Fibroblast of gingiva (primary cell): ENCODE measurements around the gene NTN3.
"Not testable (repeated sequence)": the region's sequence is repeated elsewhere in the genome, so short reads cannot be mapped to it uniquely, and the experiment has no call there.

Experiments used
- DNase-seq: peaks from one replicate; pipeline ENCODE4 v3.0.0-alpha.2; 2011; ENCODE audit warnings: low read depth

Gene NTN3

DNA sequence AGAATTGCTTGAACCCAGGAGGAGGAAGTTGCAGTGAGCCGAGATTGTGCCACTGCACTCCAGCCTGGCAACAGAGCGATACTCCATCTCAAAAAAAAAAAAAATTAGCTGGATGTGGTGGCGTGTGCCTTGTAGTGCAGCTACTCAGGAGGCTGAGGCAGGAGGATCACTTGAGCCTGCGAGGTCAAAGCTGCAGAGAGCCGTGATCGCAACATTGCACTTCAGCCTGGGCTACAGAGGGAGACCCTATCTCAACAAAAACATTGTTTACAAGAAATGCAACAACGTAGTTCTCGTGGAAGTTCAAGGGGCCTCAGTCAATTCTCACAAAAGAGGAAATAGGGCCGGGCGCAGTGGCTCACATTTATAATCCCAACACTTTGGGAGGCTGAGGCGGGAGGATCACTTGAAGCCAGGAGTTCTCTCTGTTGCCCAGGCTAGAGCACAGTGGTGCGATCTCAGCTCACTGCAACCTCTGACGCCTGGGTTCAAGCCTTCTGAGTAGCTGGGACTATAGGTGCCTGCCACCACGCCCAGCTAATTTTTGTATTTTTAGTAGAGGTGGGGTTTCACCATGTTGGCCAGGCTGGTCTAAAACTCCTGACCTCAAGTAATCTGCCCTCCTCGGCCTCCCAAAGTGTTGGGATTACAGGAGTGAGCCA is 29.8 kb upstream of the NTN3 start:
- not testable (repeated sequence) for DNase-seq

GRCh38 chr16:2443555-2443954 is 27.5 kb upstream of the NTN3 start:
- DNase-seq = no peak

DNA sequence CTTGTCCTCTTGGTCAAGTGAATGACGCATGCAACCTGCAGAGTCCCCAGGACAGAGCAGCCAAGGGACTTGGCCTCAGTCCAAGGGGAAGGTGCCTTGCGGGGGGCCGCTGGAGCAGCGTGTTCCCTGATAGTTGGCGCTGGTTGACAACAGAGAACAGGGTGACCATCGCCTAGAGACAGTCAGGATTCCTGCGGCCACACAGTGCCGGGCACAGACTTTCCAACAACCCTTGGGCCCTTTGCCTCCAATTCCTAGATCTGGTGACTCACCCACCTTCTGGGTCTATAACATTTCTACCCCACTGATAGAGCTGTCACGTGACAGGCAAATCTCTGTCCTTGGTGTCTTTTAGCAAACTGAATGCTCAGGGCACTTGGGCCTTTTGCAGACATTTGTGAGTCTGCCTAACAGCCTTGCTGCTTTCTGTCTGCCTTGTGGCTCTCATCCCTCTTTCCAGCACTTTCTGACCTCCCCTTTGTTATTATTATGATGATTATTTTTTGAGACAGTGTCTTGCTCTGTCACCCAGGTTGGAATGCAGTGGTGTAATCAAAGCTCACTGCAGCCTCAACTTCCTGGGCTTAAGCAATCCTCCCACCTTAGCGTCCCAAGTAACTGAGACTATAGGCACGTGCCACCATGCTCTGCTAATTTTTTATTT is 23.0 kb upstream of the NTN3 start:
- DNase-seq = no peak

GRCh38 chr16:2449118-2449517 is 22.0 kb upstream of the NTN3 start:
- DNase-seq = no peak

- DNase-seq = no peak
These were observed 20.6 kb upstream of the NTN3 start for GRCh38 chr16:2450535-2450934.

DNA sequence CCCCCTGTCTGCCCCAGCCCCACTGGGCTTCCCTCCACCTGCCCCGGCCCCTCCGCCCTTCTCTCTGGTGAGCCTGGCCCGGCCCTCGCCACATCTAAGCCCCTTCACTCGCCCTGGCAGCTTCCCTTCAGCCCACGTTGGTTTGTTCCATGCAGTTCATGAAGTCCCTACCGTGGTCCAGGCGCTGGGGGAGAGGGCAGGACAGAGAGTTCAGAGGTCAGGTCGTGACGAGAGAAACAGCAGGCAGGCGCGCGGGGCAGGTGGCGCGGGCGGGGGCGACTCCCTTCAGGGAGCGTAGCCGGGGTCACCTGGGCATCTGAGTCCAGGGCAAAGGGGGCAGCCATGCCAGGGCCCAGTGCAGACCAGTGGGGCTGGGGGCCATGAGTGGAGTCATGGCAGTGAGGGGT is 20.1 kb upstream of the NTN3 start:
- DNase-seq = no peak

DNA sequence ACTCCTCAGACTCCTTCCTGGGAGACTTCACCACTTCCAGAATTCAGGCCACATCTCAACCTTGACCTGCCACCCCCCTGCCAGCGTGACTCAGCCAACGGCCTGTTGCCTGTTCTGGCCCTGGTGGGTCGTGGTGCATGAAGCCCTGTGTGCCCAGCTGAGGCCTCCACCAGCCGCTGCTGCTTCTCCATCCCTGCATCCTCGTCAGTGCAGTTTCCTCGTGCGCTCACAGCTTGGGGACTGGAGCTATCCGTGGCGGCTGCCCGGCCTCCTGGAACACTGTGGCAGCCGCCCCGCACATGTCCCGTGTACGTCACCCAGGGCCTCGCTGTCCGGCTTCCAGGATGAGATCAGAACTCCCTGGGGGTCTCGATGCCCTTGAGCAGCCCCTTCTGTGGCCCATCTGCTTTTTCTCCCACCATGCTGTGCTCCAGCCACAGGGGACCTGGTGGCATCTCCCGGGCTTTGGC is 19.2 kb upstream of the NTN3 start:
- no peak for DNase-seq

- no peak for DNase-seq
These were observed 18.4 kb upstream of the NTN3 start for GRCh38 chr16:2452650-2453049.

- DNase-seq = no peak
These were observed 15.8 kb upstream of the NTN3 start for GRCh38 chr16:2455081-2455845.

DNA sequence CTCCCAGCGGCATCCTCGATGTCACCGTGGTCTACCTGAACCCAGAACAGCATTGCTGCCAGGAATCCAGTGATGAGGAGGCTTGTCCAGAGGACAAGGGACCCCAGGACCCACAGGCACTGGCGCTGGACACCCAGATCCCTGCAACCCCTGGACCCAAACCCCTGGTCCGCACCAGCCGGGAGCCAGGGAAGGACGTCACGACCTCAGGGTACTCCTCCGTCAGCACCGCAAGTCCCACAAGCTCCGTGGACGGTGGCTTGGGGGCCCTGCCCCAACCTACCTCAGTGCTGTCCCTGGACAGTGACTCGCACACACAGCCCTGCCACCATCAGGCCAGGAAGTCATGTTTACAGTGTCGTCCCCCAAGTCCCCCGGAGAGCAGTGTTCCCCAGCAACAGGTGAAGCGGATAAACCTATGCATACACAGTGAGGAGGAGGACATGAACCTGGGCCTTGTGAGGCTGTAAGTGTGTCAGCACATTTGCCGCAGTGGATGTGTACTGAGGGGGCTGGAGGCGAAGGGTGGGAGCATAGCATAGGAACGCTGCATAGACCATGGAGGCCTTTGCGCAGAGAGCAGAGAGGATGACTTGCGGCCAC is 14.4 kb upstream of the NTN3 start:
- no peak for DNase-seq

- DNase-seq = no peak
These were observed 13.8 kb upstream of the NTN3 start for GRCh38 chr16:2457267-2457666.

DNA sequence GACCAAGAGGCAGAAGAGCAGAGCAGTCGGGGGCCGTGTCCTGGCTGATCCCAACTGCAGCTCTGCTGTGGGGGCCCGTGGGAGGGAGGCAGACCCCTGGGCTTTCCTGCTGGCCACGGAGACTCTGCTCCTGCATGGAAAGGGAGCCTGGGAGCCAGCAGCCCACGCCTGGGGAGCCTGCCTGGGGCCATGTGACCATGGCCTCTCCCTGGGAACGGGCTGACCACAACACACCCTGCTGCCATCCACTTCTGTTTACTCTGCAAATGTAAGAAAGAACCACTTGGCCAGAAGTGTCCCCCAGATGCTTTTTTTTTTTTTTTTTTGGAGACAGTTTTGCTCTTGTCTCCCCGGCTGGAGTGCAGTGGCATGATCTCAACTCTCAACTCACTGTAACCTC is 13.2 kb upstream of the NTN3 start:
- DNase-seq = no peak

DNA sequence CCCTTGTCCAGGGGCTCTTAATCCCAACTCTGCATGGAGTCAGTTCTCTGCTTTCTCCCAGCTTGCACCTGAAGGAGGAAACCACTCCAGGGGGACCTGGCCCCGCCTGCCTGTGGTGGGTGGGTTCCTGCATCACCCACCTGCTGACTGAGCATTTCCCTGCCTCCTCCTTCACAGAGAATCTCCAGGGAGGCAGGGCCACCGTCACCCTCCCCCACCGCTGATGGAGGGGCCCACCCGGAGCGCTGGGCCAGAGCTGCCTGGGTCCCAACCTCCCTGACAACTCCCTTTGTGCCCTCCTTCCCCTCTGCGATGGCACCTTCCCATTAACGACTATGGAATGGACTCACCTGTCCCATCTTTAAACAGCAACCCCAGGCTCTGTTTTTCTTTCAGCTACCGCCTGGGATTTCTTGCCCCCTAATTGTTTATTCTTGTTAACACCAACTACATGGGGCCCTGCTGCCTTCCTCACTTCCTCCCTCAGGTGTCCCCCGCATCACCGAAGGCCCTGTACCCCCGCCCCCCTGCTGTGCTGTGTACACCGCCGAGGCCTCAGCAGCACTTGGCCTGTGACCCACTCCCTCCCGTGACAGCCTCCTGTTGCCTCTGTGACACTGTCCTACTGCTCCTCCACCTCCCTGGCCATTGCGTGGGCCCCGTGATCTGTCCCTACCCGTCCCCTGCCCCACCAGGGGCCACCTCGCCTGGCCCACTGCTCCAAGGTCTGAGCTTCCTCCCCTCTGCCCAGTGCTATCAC is 12.0 kb upstream of the NTN3 start:
- no peak for DNase-seq

DNA sequence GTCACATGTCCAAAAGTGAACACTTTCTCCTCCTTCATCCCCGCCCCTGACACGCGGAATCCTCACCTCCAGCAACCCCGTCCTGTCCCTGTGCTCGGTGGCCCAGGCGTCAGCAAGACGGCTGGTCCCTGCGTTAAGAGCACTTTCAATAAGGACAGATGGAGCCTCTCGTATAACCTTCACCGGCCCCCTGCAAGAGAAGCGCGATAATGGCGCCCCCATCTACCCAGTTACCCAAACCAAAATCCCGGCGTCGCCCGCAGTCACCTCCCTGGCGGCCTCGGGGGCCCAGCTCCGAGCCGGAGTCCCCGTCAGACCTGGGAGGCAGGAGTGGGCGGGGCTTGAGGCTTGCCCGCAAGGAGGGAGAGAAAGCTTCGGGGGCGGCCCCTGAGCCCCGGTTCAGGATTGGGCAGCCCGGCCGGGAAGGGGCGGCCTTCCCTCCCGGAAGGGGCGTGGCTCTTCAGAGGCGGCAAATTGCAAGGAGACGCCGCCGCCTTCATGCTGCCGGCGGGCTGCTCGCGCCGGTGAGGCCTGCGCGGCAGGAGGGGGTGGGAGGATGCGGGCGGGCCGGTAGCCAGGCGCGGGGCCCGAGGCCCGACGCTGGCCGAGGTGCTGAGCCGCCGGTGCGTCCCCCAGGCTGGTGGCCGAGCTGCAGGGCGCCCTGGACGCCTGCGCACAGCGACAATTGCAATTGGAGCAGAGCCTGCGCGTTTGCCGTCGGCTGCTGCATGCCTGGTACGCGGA is 11.3 kb upstream of the NTN3 start, which contains the start of gene TEDC2:
Gene TEDC2 (plus strand): TSS at position 463 of the 744 bp plus-strand sequence. CDS start 36 bp downstream, at position 499.
- DNase-seq = peak; percentile 85

- no peak for DNase-seq
These were observed 10.7 kb upstream of the NTN3 start for GRCh38 chr16:2460391-2460713.

GRCh38 chr16:2460916-2461315 is 10.2 kb upstream of the NTN3 start:
- DNase-seq = no peak

GRCh38 chr16:2462031-2462866 is 8.8 kb upstream of the NTN3 start:
- DNase-seq = no peak

DNA sequence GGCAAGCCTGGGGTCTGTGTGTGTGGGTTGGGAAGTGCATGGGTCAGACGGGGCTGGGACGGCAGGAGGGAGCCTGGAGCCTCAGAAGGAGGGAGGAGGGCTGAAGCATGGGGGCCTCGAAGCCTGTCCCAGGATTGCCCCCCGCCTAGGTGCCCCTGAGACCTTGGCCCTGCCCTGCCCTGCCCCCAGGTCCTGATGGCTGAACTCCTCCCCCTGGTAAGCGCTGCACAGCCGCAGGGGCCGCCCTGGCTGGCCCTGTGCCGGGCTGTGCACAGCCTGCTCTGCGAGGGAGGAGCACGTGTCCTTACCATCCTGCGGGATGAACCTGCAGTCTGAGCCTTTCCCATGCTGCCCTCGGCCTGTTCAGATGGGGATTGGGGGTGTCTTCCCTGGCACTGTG is 6.8 kb upstream of the NTN3 start:
- no peak for DNase-seq

DNA sequence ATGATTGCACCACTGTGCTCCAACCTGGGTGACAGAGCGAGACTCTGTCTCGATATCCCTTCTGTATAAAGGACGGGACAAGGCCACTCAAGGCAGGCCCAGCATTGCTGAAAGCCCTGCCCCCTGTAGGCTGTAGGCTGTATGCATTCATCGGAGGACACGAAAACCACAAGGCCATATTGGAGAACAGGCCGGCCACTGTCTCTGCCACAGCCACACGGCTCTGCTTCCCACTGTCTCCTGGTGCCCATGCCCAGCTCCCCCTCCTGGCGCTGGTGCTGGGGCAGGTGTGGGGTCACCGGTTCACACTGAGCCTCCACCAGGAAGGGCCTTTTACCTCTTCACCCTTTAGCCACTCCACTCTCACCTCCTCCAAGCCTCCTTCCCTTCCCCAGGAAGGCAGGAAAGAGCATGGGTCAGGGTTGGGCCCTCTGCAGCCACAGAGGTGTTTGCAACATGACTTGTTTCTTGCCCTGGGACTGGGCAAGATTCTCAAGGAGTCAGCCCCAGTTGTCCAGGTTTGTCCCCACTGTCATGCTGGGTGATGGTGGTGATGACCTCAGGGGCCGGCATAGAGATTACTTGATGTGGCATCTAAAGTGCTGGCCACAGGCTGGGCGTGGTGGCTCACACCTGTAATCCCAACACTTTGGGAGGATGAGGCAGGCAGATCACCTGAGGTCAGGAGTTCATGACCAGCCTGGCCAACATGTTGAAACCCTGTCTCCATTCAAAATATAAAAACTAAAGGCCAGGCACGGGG is 5.3 kb upstream of the NTN3 start:
- DNase-seq = no peak
